Chondrocyte (in vitro differentiated cells): ENCODE measurements around the gene ATL1. TPM values are rescaled to one million over a fixed set of nuclear protein-coding genes. Genes with fewer than 3 reads are reported as not detected.
"Not testable (repeated sequence)": the region's sequence is repeated elsewhere in the genome, so short reads cannot be mapped to it uniquely, and the experiment has no call there.

ENCODE experiments used
- DNase-seq: peaks from one replicate; pipeline ENCODE4 v3.0.0; 2021; ENCODE audit warnings: mixed read lengths, low spot score
- H3K27ac Mint-ChIP-seq: one replicate; pipeline ENCODE4 v1.8.0; 2021; ENCODE audit warnings: mild to moderate bottlenecking, moderate library complexity, mixed read lengths; ENCODE audit not compliant: unreplicated experiment
- H3K27me3 Mint-ChIP-seq: 2 replicates; pipeline ENCODE4 v1.8.0; 2021; ENCODE audit warnings: low read depth, mixed read lengths
- H3K36me3 Mint-ChIP-seq: 2 replicates; pipeline ENCODE4 v1.8.0; 2021; ENCODE audit warnings: low read depth, mixed read lengths
- H3K4me1 Mint-ChIP-seq: 2 replicates; pipeline ENCODE4 v1.8.0; 2021; ENCODE audit warnings: low read depth, mild to moderate bottlenecking, mixed read lengths
- H3K4me3 Mint-ChIP-seq: one replicate; pipeline ENCODE4 v1.8.0; 2021; ENCODE audit warnings: mild to moderate bottlenecking, moderate library complexity, mixed read lengths; ENCODE audit not compliant: unreplicated experiment
- H3K9me3 Mint-ChIP-seq: 2 replicates; pipeline ENCODE4 v1.8.0; 2021; ENCODE audit warnings: low read depth, mixed read lengths
- total RNA-seq: library from RNA; stranded (reverse); gene quantifications from 3 replicates; pipeline ENCODE4 v1.2.1, GENCODE V29; 2021
- TF ChIP-seq, protein P1 (sequence below): fragments of 200-600 bp; sonication (generic); IDR thresholded peaks from 2 replicates; pipeline ENCODE4 v1.5.0; 2021; ENCODE audit warnings: antibody characterized with exemption, mild to moderate bottlenecking, moderate library complexity

Gene ATL1
- total RNA-seq, 1 donor from 2014 or later = 19.0 TPM

DNA sequence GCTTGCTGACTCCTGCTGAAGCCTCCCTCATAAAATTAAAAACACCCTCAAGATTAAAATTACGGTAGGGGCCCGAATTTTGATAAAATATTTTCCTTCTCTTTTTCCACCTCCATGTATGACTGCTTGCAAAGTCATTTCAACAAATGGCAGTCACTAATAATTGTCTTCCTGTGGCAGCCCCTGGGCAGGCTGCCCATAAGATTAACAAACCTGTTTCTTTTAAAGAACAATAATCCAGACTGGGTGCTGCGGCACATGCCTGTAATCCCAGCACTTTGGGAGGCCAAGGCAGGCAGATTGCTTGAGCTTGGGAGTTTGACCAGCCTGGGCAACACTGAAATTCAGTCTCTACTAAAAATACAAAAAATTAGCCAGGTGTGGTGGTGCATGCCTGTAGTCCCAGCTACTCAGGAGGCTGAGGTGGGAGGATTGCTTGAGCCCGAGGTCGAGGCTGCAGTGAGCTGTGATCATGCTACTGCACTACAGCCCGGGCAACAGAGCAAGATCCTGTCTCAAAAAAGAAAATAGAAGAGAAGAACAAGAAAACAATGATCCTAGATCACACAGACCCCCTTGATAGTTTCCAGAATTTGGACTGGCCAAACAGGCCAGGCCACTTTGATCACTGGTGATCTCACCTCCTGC is 99.5 kb downstream of the ATL1 start:
- no peak for DNase-seq
- peaks cover 8% of the 10 kb centered on the region for H3K9me3 Mint-ChIP-seq
- H3K27ac Mint-ChIP-seq = peak overlapping the region; percentile 78
- no peaks in the 10 kb centered on the region for H3K27me3 Mint-ChIP-seq
- TF ChIP-seq, protein P1, sequence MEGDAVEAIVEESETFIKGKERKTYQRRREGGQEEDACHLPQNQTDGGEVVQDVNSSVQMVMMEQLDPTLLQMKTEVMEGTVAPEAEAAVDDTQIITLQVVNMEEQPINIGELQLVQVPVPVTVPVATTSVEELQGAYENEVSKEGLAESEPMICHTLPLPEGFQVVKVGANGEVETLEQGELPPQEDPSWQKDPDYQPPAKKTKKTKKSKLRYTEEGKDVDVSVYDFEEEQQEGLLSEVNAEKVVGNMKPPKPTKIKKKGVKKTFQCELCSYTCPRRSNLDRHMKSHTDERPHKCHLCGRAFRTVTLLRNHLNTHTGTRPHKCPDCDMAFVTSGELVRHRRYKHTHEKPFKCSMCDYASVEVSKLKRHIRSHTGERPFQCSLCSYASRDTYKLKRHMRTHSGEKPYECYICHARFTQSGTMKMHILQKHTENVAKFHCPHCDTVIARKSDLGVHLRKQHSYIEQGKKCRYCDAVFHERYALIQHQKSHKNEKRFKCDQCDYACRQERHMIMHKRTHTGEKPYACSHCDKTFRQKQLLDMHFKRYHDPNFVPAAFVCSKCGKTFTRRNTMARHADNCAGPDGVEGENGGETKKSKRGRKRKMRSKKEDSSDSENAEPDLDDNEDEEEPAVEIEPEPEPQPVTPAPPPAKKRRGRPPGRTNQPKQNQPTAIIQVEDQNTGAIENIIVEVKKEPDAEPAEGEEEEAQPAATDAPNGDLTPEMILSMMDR = no peak
- peaks cover 67% of the 10 kb centered on the region for H3K4me1 Mint-ChIP-seq
- no peak overlapping the region for H3K4me3 Mint-ChIP-seq
- H3K36me3 Mint-ChIP-seq = peaks cover 24% of the 10 kb centered on the region

DNA sequence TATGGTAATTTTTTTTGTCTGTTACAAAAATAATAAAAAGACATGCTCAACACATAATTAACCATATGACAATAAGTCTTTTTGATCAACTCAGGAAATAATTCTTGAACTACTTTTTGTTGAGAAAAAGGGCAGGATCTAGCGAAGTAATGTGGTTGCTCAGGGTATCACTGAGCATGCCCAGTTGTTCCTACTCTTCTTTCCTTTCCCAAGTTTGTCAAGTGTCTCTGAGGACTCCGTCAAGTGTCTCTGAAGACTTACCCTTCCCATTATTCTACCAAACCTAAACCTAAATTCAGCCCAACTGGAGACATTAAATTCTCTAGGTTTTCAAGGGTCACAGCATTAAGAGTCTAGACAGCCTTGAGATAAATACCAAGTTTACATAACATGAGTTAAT is 104.6 kb downstream of the ATL1 start:
- Mint-ChIP-seq H3K4me1 (peaks cover 43% of the 10 kb centered on the region), H3K36me3 (peaks cover 30% of the 10 kb centered on the region)
- not testable (repeated sequence) for H3K27me3 Mint-ChIP-seq, H3K4me3 Mint-ChIP-seq, DNase-seq, H3K9me3 Mint-ChIP-seq, H3K27ac Mint-ChIP-seq

DNA sequence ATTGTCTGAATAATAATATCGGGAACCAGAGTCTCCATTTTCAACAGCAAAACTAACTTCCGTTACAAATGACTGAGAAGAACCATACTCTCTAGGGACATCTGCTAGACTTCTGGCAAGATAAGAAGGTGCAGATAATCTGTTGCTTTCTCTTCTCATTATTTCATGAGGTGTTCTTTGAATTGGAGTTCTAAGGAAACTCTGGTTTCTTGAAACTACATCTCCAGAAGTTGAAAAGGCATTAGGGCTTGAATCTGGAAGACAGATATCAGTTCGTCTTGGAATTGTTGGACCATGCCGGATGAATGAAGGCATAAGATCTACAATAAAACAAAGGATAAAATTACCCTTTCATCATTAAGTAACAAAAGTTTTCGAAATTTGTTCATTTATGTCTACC is 105.4 kb downstream of the ATL1 start:
- Mint-ChIP-seq H3K36me3 (peaks cover 28% of the 10 kb centered on the region), H3K4me1 (peaks cover 36% of the 10 kb centered on the region)
- H3K27ac Mint-ChIP-seq, H3K4me3 Mint-ChIP-seq, H3K27me3 Mint-ChIP-seq, H3K9me3 Mint-ChIP-seq, DNase-seq: not testable (repeated sequence)

DNA sequence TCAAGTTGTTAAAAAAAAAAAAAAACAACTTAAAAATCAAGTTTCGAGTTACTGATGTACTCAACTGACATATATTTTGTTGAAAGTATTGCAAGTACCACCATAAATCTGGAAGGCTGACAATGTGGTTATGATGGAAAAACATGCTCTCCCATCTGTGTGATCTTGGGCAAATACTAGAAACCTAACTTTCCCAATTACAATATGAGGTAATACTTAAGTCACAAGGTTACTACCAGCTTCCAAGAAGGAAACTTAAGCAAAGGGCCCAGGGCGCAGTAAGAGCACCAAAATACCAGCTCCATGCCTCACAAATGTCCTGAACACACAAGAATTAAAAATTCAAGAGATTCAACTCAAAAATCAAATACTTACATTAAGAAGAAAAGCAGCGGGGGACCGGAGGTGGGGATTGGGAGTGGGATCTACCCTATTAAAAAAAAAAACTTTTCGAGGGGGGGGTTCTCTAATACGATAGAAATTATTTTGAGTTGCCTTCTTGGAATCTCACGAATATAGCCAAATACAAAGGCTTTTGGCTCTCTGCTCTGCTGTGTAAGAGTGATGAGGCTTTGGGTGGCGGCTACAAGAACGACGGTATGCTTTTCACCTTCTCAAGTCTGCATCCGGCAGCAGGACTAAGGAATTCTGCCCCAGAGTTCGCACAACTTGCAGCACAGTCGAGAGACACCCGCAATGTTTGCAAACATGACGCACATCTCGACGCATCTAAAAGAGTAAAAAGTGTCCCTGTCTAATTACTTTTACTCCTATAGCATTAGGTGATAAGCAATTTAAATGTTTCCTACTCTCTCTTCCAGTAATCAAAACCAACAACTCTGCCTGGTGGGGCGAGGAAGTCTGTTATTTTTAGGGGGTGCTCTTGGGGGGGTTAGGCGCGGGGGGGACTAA is 107.1 kb downstream of the ATL1 start:
- TF ChIP-seq, protein P1 = no peak
- DNase-seq = no peak
- H3K36me3 Mint-ChIP-seq = peaks cover 14% of the 10 kb centered on the region
- no peak overlapping the region for H3K27ac Mint-ChIP-seq
- H3K27me3 Mint-ChIP-seq = no peaks in the 10 kb centered on the region
- H3K4me1 Mint-ChIP-seq = peaks cover 26% of the 10 kb centered on the region
- no peak overlapping the region for H3K4me3 Mint-ChIP-seq
- H3K9me3 Mint-ChIP-seq = no peaks in the 10 kb centered on the region

DNA sequence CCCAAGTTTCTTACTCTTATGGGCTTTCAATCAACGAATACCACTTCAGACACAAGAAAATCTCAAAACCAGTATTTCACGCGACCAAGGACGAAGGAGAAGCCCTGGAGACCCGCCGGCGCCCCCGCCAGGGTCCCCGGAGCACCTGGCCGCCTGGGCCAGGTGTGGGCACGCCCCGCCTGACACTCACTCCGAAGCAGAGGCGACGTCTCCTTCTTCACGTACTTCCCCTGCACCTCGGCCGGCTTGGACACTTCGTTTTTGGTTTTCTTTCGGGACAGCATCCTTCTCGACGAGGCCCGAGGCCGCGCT is 107.7 kb downstream of the ATL1 start:
- H3K27ac Mint-ChIP-seq = no peak overlapping the region
- H3K36me3 Mint-ChIP-seq = peaks cover 14% of the 10 kb centered on the region

More for the DNA sequence above, 107.7 kb downstream of the ATL1 start:
- TF ChIP-seq, protein P1 = peak; percentile 4
- Mint-ChIP-seq H3K27me3 (no peaks in the 10 kb centered on the region), H3K4me3 (no peak overlapping the region), H3K4me1 (peaks cover 26% of the 10 kb centered on the region), H3K9me3 (no peaks in the 10 kb centered on the region)
- DNase-seq = no peak
